NCI-H82 (cell line): ENCODE data around the gene STRIP1.
A peak's percentile ranks its signal among the peaks of the same experiment; 100 is the strongest.

ENCODE experiments used
- DNase-seq: peaks from one replicate; lab custom pipeline; 2025; lab: John Stamatoyannopoulos, UW

Gene STRIP1, protein sequence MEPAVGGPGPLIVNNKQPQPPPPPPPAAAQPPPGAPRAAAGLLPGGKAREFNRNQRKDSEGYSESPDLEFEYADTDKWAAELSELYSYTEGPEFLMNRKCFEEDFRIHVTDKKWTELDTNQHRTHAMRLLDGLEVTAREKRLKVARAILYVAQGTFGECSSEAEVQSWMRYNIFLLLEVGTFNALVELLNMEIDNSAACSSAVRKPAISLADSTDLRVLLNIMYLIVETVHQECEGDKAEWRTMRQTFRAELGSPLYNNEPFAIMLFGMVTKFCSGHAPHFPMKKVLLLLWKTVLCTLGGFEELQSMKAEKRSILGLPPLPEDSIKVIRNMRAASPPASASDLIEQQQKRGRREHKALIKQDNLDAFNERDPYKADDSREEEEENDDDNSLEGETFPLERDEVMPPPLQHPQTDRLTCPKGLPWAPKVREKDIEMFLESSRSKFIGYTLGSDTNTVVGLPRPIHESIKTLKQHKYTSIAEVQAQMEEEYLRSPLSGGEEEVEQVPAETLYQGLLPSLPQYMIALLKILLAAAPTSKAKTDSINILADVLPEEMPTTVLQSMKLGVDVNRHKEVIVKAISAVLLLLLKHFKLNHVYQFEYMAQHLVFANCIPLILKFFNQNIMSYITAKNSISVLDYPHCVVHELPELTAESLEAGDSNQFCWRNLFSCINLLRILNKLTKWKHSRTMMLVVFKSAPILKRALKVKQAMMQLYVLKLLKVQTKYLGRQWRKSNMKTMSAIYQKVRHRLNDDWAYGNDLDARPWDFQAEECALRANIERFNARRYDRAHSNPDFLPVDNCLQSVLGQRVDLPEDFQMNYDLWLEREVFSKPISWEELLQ

DNA sequence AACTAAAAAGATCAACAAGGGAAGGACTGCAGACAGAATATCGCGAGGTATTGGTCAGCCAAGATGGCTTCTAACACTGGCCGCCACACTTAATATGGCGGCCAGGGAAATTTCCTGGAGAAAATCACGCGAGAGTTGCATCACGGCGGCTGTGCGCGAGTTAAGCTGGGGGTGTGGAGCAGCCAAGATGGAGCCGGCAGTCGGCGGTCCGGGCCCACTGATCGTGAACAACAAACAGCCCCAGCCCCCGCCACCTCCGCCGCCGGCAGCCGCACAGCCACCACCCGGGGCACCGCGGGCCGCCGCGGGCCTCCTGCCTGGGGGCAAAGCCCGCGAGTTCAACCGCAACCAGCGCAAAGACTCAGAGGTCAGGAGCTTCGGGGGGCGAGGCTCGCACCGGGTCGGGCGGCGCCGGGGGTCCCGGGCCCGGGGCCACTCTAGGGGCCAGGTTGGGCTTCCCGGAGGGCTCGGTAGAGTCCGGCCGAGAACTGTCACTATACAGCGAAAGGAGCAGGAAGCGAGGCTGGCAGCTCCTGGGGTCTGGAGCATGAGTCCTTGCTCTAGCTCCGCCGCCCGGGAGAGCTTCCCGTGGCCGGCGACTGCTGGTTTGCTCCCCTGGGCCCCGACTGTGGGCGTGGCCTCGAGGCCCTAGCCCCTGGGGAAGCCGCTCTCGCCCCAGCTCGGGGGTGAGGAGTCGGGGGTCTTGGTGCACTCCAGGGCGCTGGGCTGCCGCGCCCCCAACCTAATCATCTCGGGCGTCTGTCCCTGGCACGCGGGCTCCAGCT lies at the start of gene STRIP1:
Gene STRIP1, plus strand, starts transcription at position 174 of the 785 bp plus-strand sequence. Its CDS starts 14 bp downstream, at position 188.
- DNase-seq: peak; percentile 97

DNA sequence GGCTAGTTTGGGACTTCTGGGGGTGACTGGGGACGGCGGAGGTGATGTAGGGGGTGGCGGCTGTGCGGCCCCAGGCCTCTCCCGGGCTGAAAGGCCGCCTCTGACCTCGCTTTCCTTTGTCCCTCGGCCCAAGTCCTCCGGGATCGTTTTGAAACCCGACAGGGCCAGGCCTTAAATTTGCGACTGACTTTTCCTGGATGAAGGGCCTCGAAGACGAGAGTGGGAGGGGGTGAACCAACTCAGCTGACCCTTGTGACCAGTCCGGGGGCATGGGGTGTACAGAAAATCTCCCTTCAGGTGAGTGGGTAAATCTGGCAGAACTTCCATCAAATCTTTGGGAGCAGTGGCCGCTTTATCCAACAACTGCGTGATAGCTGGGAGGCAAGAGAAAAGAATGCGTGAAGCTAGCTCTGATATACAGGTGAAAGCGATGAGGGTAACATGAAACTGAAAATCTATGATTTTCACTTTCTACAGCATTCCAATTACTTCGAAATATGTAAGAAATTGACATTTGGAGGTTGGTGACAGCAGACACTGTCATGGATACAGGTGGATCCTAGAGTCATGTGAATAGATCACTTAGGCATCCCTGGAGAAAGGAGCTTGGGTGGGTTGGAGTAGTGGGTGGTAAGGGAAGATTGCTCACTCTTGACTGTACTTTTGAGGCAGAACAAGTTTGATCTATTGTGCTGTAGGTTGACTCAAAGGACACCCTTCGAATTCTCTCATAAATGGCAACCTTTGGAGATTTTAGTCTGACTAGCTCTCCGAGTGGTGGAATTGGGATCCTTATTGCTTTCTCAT lies 49.0 kb upstream of the STRIP1 start:
- DNase-seq: peak; percentile 50

DNA sequence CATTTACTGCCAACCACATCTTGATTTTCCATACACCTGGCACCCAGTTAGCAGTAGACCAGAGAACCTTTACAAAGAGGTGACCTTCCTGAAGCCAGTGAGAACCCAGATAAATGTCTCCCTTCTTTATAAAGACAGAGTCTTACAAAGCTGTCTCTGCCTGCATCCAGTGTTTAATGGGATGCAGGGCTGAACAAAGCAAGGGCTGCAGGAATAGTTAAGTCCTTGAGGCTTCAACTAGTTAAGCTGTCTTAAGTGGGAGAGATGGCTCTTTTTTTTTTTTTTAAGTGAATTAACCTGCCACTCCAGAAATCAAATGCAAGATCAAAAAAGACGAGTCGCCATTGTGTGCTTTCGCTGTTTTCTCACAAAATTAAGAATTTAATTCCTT lies 48.4 kb upstream of the STRIP1 start:
- peak; percentile 64 for DNase-seq

DNA sequence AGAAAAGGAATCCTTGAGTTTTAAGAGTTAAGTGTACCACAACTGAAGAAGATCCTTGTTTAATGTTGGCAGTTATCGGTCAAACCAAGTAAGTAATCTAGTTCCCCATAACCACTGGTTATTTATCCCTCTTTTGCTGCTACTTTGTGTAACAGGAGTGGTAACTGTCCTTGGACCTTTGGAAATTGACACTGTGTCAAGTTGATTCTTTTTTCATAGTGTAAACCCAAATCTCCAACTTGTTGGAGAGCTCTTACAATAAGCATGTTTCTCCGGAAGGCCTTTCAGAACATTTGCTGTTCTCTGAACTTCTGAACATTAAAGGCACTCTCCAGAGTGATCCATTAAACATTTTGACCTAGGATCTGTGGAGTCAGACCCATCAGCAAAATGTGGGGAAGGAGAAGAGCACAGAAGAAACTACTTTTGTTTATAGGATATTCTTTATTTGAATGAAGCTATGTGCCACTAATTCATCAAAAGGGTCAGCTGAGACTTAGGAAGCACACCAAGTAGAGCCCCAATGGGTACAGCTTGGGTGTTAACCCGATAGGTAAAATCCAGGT lies 46.0 kb upstream of the STRIP1 start:
- no peak for DNase-seq

DNA sequence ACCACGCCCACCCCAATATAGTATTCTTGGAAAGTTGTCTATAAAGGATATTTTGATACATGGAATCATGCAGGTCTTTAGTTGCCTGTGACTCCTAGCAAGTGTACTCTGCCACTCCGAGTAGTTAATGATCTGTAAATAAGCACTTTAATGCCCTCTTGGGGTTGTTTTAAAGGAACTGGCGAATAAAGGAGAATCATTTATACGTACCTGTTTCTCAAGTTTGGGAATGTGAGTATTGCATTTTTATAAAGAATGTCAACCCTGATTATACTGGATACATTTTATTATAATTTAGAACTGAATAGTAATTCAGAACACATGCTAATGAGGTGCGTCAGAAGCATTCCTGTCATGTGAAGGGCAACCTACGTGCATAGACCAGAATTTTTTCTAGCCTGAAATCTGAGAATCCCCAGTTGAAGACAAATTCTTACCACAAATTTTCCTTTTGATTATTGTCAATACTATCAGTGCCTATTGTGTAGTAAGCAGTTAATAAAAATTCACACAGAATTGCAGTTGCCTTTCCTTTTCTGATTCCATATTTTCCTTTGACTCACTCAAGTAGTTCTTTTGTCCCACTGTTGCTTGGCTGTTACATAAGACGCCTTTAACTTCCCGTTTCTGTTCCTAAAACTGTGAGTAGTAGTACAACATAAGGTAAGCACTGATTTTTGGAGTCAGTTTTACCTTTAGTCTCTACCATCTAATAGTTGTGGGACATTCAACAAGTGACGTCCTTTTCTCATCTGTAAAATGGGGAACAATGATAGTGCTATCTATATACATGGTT lies 44.7 kb upstream of the STRIP1 start:
- no peak for DNase-seq

DNA sequence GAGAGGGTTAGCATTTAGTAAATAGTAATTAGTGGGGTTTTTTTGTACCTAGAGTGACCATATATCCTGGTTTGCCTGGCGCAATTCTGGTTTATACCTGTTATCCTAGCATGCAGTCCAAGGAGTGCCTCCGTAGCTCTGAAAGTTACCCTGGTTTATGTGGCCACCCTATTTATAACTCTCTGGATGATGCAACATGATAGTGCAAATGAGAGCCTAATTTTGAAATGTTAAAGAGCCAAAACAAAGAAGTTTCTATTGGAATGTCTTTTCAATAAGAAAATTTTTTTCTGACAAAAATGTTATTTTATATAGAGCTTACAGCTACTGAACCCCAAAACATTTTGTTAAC lies 44.1 kb upstream of the STRIP1 start:
- no peak for DNase-seq

DNA sequence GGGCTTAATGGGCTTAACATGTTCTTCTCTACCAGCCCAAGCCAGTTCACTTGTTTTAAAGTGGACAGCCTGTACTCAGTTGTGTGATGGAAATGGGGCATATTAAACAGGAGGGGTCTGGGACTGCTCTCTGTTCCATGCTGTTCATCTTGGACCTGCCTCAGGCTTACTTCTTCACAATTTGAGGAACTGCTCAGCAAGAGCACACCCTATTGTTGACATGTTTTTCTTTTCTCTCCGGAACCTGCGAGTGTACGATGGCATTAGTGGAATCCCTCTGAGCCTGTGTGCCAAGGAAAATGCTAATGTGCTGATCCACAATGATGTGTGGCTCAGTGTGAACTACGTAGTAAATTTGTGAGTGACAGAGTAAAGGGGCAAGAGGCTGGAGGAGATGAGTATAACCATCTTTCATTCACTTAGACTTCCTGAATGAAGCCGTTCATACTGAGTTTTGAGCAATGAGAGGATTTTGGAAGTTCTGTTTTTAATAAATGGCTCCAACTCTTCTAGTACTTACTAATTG lies 43.0 kb upstream of the STRIP1 start:
- DNase-seq: peak; percentile 31

DNA sequence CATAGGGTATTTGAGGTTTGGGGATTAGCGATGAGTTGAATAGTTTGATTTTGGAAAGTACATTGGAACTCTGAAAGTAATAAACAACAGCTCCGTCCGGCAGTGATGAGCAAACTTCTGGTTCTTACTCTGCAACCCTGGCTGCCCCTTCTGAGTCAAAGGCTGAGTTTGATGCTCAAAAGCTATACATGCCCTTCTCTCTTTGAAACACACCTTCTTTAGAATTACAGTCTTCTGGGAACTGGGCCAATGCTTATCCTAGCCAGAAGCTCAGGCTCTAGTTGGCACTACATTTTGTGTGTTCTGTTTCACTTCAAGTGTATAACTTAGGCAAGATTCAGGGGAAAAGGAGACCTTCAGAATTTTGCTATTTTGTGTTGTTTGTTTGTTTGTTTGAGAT lies 40.5 kb upstream of the STRIP1 start:
- no peak for DNase-seq

DNA sequence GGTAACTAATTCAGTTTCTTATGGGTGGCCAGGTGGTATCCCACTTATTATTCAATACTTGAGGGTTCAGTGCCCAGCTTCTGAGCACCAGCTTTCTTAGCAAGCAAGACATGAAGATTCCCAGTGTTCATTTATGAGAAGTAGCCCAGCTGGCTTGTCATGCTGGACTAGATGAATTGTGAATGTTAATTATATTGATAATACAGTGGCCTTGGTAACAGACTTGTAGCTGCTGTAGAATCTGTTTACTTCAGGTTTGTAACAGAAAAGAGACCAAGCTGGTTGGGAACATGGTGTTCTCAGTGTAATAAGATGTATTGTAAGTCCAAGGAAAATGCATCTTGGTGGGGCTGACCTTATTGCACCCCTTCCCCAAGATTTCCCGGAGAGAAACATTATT lies 39.8 kb upstream of the STRIP1 start:
- no peak for DNase-seq

DNA sequence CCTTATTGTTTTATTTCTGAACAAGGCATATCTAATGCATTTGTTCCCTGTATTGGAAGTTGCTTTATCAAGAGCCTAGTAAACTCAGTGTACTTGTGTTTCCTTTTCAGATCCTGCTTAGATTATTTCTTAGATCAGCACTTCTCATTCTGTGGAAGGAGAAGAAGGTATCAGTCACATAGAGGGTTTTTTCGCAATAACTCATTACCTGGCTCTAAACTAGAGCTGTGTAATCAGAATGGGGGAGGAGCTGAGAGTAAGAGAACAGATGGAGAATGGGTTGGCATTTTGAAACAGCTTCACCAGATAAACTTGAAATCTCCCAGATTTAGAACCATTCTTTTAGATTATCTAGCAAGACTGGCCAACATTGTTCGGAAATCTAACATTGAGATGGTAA lies 38.9 kb upstream of the STRIP1 start:
- no peak for DNase-seq

DNA sequence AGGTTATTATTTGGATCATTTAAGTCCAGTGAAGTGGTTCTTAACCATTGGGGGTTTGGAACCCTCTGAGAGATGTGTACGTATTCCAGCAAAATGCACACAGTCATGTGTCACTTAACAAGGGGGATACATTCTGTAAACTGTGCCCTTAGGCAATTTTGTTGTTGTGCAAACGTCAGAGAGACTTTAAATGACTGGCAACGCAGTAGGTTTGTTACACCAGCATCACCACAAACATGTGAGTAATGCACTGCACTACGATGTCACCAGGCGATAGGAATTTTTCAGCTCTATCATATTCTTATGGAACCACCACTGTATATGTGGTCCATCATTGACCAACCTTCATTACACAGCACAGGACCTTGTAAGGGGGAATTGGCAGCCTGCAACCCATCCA lies 37.9 kb upstream of the STRIP1 start:
- no peak for DNase-seq

DNA sequence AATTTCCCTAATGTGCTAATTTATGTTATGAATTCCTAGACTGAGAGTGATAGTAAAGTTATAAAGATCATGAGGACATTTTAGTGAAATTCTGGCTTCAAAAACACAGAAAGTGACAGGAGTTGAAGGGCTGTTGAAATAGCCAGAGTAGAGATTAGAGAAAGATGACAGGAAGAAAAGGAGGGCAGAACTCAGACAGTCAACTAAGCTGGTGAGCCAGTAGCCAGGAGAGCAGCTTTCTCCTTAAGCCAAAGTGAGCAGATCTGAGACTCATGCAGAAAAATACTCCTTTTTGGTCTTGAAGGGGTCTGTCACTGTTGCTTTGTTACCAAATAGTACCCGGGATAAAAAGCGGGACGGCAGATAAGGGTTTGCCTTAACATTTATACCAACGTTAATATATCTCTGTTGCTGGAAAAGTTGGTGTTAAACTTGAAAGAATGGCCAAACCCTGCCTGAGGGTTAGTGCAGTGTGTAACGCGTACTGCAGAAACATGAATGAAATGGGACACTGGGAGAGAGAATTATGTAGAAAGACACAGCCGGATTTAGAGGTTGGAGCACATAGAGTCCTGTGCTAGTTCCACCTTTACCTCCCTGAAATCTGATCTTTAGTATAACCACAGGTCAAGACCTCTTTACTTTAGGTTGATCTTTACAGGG lies 37.1 kb upstream of the STRIP1 start:
- no peak for DNase-seq

DNA sequence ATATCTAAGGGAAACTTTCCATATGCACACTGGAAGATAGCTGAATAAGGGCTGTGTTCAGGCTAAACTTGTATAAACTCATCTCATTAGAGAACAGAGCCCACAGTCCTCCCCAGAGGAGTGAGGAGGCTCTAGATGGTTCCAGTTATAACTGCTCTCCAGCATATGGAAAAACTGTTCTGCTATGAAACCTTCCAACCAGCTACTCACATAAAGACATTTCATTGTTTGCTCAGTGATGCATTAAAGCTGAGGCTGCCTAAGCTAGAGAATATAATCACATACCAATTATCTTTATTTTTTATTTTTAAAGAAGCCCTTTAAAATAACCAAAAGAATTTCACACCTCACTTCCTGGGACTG lies 36.6 kb upstream of the STRIP1 start:
- no peak for DNase-seq

DNA sequence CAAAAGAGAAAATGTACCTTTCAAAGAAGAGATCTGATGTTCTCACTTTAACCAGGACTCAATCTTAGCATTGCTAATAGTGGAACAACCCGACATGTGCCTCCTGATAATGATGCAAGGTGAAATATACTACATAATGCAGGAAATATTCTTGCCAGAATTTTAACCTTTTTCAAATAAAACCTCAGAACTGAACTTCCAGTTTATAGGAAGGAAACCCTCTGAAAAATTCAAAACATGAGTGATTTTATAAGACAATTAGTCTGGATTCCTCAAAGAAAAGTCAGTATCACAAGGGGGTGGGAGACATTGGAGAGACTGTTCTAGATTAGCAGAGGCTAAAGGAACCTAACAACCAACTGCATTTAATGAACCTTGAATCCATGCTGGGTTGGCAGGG lies 31.7 kb upstream of the STRIP1 start:
- DNase-seq: peak; percentile 24

DNA sequence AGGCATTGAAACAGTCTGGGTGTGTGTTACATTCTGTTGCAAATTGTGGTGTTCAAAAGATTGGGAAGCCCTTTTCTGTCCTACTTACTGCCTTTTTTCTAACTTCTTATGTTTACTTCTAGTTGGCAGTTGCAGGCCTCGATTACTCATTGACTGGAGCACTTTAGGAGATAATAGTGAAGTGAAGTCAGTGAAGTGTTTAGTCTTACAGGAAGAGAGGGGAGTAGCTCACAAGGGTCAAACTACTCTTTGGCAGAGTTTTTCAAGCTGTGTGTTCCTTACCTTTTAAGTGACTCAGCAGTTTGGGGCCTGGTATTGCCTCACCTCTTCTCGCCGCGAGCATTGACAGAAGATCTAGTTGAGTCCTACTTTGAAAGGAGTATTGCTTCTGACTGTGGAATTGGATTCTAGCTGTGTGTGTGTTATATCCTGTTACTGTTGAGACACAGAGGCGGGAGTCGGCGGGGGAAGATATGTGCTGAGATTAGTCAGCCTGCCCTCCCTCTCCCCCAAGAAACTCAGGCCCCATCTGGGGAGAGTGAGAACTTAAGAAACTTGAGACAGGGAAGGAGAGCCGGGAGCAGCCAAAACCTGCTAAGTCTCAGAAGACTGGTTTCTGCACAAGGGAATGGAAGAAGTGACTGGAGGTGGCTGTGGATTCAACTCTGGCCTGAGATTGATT lies 30.5 kb upstream of the STRIP1 start:
- DNase-seq: peak; percentile 94

DNA sequence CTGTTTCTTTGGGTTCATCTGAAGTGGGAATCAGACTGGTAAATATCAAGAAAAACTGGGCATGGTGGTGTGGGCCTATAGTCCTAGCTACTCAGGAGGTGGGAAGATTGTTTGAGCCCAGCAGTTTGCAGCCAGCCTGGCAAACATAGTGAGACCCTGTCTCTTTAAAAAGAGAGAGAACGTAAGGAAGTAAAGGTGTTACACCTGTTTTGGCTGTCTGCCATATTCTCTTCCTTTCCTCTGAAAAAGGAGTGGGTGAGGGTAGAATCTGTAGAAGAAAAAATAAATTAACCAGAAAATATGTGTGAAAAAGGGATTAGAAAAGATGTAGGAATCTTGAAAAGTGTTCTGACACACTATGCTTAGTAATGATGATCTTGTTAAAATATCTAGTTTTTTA lies 29.8 kb upstream of the STRIP1 start:
- no peak for DNase-seq

DNA sequence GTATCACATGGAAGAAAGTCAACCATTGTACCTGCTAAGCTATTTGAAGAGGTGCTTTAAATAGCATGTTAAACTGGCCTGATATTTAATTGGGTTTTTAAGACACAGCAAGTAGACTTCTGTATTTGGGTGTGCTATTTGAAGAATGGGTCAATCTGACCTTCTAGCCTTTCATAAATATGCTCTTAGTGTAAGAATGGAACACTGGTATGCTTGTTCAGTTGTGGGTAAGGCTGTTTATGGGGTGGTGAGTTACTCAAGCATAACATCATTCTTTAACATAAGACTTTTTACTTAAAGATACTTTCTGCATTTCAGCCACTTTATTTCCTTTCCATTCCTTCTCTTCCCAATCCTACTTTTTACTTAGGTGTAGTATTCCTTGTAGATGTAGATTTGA lies 28.5 kb upstream of the STRIP1 start:
- DNase-seq: no peak

DNA sequence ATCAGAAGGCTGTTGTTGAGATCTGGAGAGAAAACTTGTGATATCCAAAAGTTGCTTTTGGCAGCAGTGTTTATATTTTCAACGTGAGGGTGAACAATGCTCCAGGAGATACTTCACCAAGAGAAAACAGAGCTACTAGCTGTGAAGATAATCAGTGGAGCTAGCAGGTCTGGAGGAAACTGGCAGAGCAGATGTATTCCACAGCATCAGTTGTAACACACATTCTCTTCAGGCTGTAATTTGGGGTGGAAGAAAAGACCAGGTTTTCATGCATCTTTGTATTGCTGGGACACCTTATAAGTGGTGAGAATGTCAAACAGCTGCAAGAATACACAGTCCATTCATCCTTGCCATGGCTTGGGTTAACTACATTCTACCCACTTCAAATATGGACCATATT lies 27.9 kb upstream of the STRIP1 start:
- no peak for DNase-seq
